ENCODE results near the gene KCNJ9. TPM values are rescaled to one million over a fixed set of nuclear protein-coding genes. Genes with fewer than 3 reads are reported as not detected.

The KCNJ9 gene
- total and polyA plus RNA-seq, 2 of the 4 experiments (the other 2 are of a cell fraction): not detected

DNA sequence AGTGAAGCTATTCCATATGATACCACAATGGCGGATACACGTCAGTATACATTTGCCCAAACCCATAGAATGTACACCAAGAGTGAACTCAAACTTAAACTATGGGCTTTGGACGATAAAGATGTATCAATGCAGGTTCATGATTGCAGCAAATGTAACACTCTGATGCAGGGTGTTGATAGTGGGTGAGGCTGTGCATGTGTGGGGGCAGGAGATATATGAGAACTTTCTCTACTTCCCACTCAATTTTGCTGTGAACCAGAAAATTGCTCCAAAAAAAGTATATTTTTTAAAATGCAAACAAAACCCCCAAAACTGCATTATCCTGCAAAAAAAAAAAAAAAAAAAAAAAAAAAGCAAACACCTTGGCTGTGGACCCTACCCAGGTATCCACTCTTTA, 37.6 kb downstream of the KCNJ9 start:
- H2BK120ac ChIP-seq (ENCODE audit: low read depth, low read length): no peak overlapping the region
- no peak overlapping the region for H2BK15ac ChIP-seq (ENCODE audit: low read depth, low read length)
- no peak overlapping the region for H4K91ac ChIP-seq (ENCODE audit: insufficient read depth, low read depth, low read length)
- no peak overlapping the region for H3K9ac ChIP-seq (ENCODE audit: low read depth, low read length)
- intact Hi-C loops (cut with micrococcal nuclease) (no loop called here), dilution Hi-C loops (cut with HindIII; ENCODE audit: low sequenced_read_pairs, unreplicated experiment) (no loop called here), in situ Hi-C loops (cut with MboI; ENCODE audit: low sequenced_read_pairs) (no loop called here)
- peaks cover 18% of the 10 kb centered on the region for H3K4me1 ChIP-seq (ENCODE audit: control insufficient read depth, insufficient read depth, low read length)
- H4K8ac ChIP-seq (ENCODE audit: low read depth in 2 of 2, low read length in 2 of 2): no peak overlapping the region
- H2BK5ac ChIP-seq (ENCODE audit: low read depth, low read length, poor library complexity, severe bottlenecking): no peak overlapping the region
- no peak overlapping the region for H3K4me2 ChIP-seq (ENCODE audit: low read depth, low read length)
- ChIA-PET POLR2A (ENCODE audit: unreplicated experiment) (no interaction called here), CTCF (no interaction called here)
- no peak overlapping the region for H3K4ac ChIP-seq (ENCODE audit: low read depth, low read length)
- no peak overlapping the region for H3K18ac ChIP-seq (ENCODE audit: low read depth, low read length)
- H3K9me1 ChIP-seq (ENCODE audit: insufficient read depth, low read length): peaks cover 5% of the 10 kb centered on the region
- DNase-seq: no peak
- ATAC-seq (ENCODE audit: low read depth): no peak
- WGBS, 2 experiments (ENCODE audit: extremely low coverage in 2 of 2, insufficient read length in 1 of 2): no CpG with 5 or more reads among the region's 3 CpGs
- H3K9me3 ChIP-seq (ENCODE audit: control insufficient read depth, insufficient read depth, low read length): no peaks in the 10 kb centered on the region
- H3K27ac ChIP-seq (ENCODE audit: insufficient read depth, low read length): no peak overlapping the region
- TF ChIP-seq BHLHE40 (IDR thresholded peaks at IDR 0.05; ENCODE audit: low read depth, low read length) (no peak), CHD1 (IDR thresholded peaks at IDR 0.05; ENCODE audit: low read depth, low read length) (no peak), MXI1 (IDR thresholded peaks at IDR 0.05; ENCODE audit: borderline replicate concordance, low read depth, low read length) (no peak), RFX5 (IDR thresholded peaks at IDR 0.05; ENCODE audit: low read depth, low read length) (no peak), RAD21 (IDR thresholded peaks at IDR 0.05; ENCODE audit: low read length) (no peak), MAFK (IDR thresholded peaks at IDR 0.05; ENCODE audit: low read depth, low read length) (no peak), FOS (IDR thresholded peaks at IDR 0.05; ENCODE audit: low read depth, low read length) (no peak), SMC3 (IDR thresholded peaks at IDR 0.05; ENCODE audit: low read depth, low read length) (no peak), POLR2A (IDR thresholded peaks at IDR 0.05; ENCODE audit: low read depth, low read length) (no peak), CEBPB (IDR thresholded peaks at IDR 0.05; ENCODE audit: low read depth, low read length) (no peak), RCOR1 (IDR thresholded peaks at IDR 0.05; ENCODE audit: insufficient replicate concordance, low read length) (no peak), NFE2L2 (IDR thresholded peaks at IDR 0.05; ENCODE audit: low read depth, low read length) (no peak), MAZ (IDR thresholded peaks at IDR 0.05; ENCODE audit: borderline replicate concordance, low read depth, low read length) (no peak)
- TF ChIP-seq, protein P1, sequence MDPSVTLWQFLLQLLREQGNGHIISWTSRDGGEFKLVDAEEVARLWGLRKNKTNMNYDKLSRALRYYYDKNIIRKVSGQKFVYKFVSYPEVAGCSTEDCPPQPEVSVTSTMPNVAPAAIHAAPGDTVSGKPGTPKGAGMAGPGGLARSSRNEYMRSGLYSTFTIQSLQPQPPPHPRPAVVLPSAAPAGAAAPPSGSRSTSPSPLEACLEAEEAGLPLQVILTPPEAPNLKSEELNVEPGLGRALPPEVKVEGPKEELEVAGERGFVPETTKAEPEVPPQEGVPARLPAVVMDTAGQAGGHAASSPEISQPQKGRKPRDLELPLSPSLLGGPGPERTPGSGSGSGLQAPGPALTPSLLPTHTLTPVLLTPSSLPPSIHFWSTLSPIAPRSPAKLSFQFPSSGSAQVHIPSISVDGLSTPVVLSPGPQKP (IDR thresholded peaks at IDR 0.05; ENCODE audit: borderline replicate concordance, low read depth, low read length): no peak
- TF ChIP-seq, protein P2, sequence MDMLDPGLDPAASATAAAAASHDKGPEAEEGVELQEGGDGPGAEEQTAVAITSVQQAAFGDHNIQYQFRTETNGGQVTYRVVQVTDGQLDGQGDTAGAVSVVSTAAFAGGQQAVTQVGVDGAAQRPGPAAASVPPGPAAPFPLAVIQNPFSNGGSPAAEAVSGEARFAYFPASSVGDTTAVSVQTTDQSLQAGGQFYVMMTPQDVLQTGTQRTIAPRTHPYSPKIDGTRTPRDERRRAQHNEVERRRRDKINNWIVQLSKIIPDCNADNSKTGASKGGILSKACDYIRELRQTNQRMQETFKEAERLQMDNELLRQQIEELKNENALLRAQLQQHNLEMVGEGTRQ (IDR thresholded peaks at IDR 0.05; ENCODE audit: low read depth, low read length): no peak
- TF ChIP-seq, protein P3, sequence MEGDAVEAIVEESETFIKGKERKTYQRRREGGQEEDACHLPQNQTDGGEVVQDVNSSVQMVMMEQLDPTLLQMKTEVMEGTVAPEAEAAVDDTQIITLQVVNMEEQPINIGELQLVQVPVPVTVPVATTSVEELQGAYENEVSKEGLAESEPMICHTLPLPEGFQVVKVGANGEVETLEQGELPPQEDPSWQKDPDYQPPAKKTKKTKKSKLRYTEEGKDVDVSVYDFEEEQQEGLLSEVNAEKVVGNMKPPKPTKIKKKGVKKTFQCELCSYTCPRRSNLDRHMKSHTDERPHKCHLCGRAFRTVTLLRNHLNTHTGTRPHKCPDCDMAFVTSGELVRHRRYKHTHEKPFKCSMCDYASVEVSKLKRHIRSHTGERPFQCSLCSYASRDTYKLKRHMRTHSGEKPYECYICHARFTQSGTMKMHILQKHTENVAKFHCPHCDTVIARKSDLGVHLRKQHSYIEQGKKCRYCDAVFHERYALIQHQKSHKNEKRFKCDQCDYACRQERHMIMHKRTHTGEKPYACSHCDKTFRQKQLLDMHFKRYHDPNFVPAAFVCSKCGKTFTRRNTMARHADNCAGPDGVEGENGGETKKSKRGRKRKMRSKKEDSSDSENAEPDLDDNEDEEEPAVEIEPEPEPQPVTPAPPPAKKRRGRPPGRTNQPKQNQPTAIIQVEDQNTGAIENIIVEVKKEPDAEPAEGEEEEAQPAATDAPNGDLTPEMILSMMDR (conservative IDR thresholded peaks at IDR 0.05; ENCODE audit: low read depth, low read length): no peak
- no peaks in the 10 kb centered on the region for H4K20me1 ChIP-seq (ENCODE audit: insufficient read depth, low read length)
- no peak overlapping the region for H3K4me3 ChIP-seq (ENCODE audit: insufficient read depth, low read depth, low read length)
- no peak overlapping the region for H3K56ac ChIP-seq (ENCODE audit: extremely low read depth, insufficient read depth, low read length)
- no peak overlapping the region for H3K14ac ChIP-seq (replicated peaks; ENCODE audit: low read depth, low read length)
- no peak overlapping the region for H2AK9ac ChIP-seq (replicated peaks; ENCODE audit: low read depth, low read length, poor library complexity)
- no peak overlapping the region for H2BK20ac ChIP-seq (ENCODE audit: low read depth, low read length)
- no peaks in the 10 kb centered on the region for H3K36me3 ChIP-seq (ENCODE audit: control insufficient read depth, insufficient read depth, low read length)
- no peak overlapping the region for H2AK5ac ChIP-seq (ENCODE audit: low read depth, low read length)
- no peak overlapping the region for H4K5ac ChIP-seq (ENCODE audit: low read depth, low read length)
- no TSS peak for BruUV-seq (replicated peaks)
- no peak overlapping the region for H3K23ac ChIP-seq (ENCODE audit: low read depth, low read length)
- H3K27me3 ChIP-seq (ENCODE audit: control insufficient read depth, insufficient read depth, low read length): peaks cover 40% of the 10 kb centered on the region
- no peaks in the 10 kb centered on the region for H3K79me1 ChIP-seq (ENCODE audit: low read depth in 1 of 2, low read length in 2 of 2)
- H2AFZ ChIP-seq (replicated peaks; ENCODE audit: low read length, poor library complexity): no peak overlapping the region

Measured in IMR-90 (cell line).